ENCODE results near the gene C10orf143. TPM values are rescaled to one million over a fixed set of nuclear protein-coding genes. Genes with fewer than 3 reads are reported as not detected.
A peak's percentile ranks its signal among the peaks of the same experiment; 100 is the strongest.

C10orf143 gene
- polyA plus RNA-seq, 4 donors = 5.8 to 7.3 (median 6.6) TPM

- DNase-seq (ENCODE audit: low read depth in 4 of 4, low spot score in 3 of 4) = no peak
These were observed 91.9 kb downstream of the C10orf143 start for GRCh38 chr10:130018730-130019185.

GRCh38 chr10:130018265-130018664 lies 92.4 kb downstream of the C10orf143 start:
- DNase-seq (ENCODE audit: low read depth in 4 of 4, low spot score in 3 of 4) = no peak

GRCh38 chr10:130017631-130018022 lies 93.0 kb downstream of the C10orf143 start:
- DNase-seq (ENCODE audit: low read depth in 4 of 4, low spot score in 3 of 4) = no peak

- DNase-seq (ENCODE audit: low read depth in 4 of 4, low spot score in 3 of 4) = no peak
These were observed 93.5 kb downstream of the C10orf143 start for GRCh38 chr10:130016993-130017630.

GRCh38 chr10:130016095-130016494 lies 94.5 kb downstream of the C10orf143 start:
- DNase-seq (ENCODE audit: low read depth in 4 of 4, low spot score in 3 of 4) = no peak

- DNase-seq (ENCODE audit: low read depth in 4 of 4, low spot score in 3 of 4) = no peak
These were observed 95.4 kb downstream of the C10orf143 start for GRCh38 chr10:130015075-130015695.

GRCh38 chr10:130014263-130015074 lies 96.2 kb downstream of the C10orf143 start:
- DNase-seq (ENCODE audit: low read depth in 4 of 4, low spot score in 3 of 4) = peak in 1 of 4 donors; percentile 14

Other genes with a start within 250 kb of the C10orf143 start
- gene EBF3, start 146.6 kb downstream of the C10orf143 start, polyA plus RNA-seq (ENCODE audit: insufficient read length in 4 of 4) = 1 to 10 TPM in 3 of 4 donors, under 1 TPM in 1; 0.89 to 3.3 (median 1.4) TPM
- 10 to 100 TPM; 82.1 to 95.7 (median 90.6) TPM for gene GLRX3, start 25.6 kb upstream of the C10orf143 start, polyA plus RNA-seq (ENCODE audit: insufficient read length in 4 of 4)